Lower lobe of right lung (tissue), 2 donors: ENCODE results near the gene TES. TPM values are rescaled to one million over a fixed set of nuclear protein-coding genes. Genes with fewer than 3 reads are reported as not detected.

Experiments used
- ATAC-seq, 2 donors: fragments of 200-7000 bp; cut with Tn5 transposase; one replicate each; pipeline ENCODE4 v1.9.1; 2020 to 2022; ENCODE audit warnings: mild to moderate bottlenecking in 2 of 2, moderate library complexity in 2 of 2
- DNase-seq: peaks from one replicate; pipeline ENCODE4 v3.0.0-alpha.2; 2020
- H3K27ac ChIP-seq: fragments of 200-600 bp; one replicate; pipeline ENCODE4 v1.8.0; 2022
- H3K27me3 ChIP-seq: fragments of 200-600 bp; one replicate; pipeline ENCODE4 v1.8.0; 2022; ENCODE audit warnings: low read depth
- H3K36me3 ChIP-seq: fragments of 200-600 bp; one replicate; pipeline ENCODE4 v1.8.0; 2022; ENCODE audit warnings: mild to moderate bottlenecking
- H3K4me1 ChIP-seq: fragments of 200-600 bp; one replicate; pipeline ENCODE4 v1.8.0; 2022
- H3K4me3 ChIP-seq: fragments of 200-600 bp; one replicate; pipeline ENCODE4 v1.8.0; 2022; ENCODE audit warnings: mild to moderate bottlenecking
- H3K9me3 ChIP-seq: fragments of 200-600 bp; one replicate; pipeline ENCODE4 v1.8.0; 2022
- intact Hi-C: fragments of 100-400 bp; cut with DNase I; formaldehyde crosslinking; loops from one replicate; pipeline ENCODE4 v1.11.0; 2022
- total RNA-seq: library from RNA; stranded (reverse); fragmentation: NEBNext Ultra II Directional; extraction: Animal tissue kit (Norgen Biotek cat#: 25700); gene quantifications from one replicate; pipeline ENCODE4 v1.2.1, GENCODE V29; 2021
- TF ChIP-seq, protein P1 (sequence below): fragments of 200-600 bp; IDR thresholded peaks from one replicate; pipeline ENCODE4 v1.8.0; 2022; ENCODE audit warnings: antibody characterized with exemption, mild to moderate bottlenecking
- donor health status: DM: no; HTN: yes; CAD: no; lungs with severe emphysema.

Gene TES
- total RNA-seq, 1 donor from 2014 or later, result 74.5 TPM

DNA sequence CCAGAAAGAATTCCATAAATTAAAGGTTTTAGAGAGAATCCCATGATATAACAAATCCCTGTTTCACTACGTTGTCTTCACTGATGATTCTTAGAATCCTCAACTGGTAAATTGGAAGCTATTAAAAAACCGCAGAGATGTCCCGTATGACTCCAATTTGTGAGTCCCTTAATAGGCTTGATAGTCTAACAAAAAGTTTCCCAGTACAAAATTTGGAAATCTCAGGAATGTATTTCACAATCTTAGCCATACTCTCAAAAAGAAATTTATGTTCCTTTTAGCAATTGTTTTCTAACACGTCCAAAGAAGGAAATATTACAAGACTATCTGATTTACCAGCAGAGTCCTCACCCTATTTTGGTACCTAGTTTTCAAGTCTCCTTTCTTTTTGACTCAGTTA lies 2.5 kb downstream of the TES start:
- Histone ChIP-seq H3K36me3 (no peaks in the 10 kb centered on the region), H3K4me3 (peak overlapping the region; percentile 73), H3K4me1 (peaks cover 49% of the 10 kb centered on the region), H3K27me3 (no peaks in the 10 kb centered on the region), H3K9me3 (no peaks in the 10 kb centered on the region), H3K27ac (peak overlapping the region; percentile 97)
- ATAC-seq, result no peak
- no peak for DNase-seq
- intact Hi-C loops, result no loop called here
- TF ChIP-seq, protein P1, sequence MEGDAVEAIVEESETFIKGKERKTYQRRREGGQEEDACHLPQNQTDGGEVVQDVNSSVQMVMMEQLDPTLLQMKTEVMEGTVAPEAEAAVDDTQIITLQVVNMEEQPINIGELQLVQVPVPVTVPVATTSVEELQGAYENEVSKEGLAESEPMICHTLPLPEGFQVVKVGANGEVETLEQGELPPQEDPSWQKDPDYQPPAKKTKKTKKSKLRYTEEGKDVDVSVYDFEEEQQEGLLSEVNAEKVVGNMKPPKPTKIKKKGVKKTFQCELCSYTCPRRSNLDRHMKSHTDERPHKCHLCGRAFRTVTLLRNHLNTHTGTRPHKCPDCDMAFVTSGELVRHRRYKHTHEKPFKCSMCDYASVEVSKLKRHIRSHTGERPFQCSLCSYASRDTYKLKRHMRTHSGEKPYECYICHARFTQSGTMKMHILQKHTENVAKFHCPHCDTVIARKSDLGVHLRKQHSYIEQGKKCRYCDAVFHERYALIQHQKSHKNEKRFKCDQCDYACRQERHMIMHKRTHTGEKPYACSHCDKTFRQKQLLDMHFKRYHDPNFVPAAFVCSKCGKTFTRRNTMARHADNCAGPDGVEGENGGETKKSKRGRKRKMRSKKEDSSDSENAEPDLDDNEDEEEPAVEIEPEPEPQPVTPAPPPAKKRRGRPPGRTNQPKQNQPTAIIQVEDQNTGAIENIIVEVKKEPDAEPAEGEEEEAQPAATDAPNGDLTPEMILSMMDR, result no peak

DNA sequence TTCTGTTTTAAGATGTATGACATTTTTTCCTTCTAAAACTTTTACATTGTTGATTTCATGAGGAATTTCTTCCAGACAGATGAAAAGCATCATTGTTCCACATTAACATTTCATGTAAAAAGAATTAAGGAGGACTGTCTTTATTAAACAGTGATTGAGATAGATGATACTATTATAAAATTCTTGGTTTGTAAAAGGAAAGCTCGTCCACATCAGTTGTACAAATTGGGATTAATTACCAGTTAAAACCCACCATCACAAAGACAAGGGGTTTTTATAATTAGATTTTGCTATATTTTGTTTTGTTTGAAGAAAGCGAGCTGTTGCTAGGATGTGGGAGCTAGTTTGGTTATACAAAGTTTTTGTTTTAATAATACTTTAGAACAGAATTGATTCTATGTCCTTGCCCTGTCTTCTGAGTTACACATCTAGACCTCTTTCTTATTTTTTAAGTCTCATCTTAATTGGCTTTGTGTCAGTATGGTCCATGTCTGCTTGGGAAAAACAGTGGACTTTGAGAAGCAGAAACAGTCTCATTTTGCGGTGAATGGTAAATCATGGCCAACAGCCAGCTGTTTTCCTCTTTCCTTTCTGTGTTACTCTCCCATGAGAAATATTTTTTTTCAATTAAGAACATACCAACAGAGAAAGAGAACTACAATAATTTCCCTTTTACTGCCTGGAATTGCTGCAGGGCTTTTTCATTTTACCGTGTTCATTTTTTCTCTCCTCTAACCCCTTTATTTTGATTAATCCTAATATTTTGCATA lies 3.2 kb downstream of the TES start:
- Histone ChIP-seq H3K4me3 (no peak overlapping the region), H3K36me3 (no peaks in the 10 kb centered on the region), H3K27me3 (no peaks in the 10 kb centered on the region), H3K9me3 (no peaks in the 10 kb centered on the region), H3K4me1 (peaks cover 56% of the 10 kb centered on the region), H3K27ac (no peak overlapping the region)
- intact Hi-C loops, result no loop called here
- TF ChIP-seq, protein P1, result no peak
- DNase-seq (no peak), ATAC-seq (no peak)

- TF ChIP-seq, protein P1, result no peak
- H3K4me1 ChIP-seq, result peaks cover 63% of the 10 kb centered on the region
- H3K36me3 ChIP-seq, result no peaks in the 10 kb centered on the region
- H3K27ac ChIP-seq, result no peak overlapping the region
- intact Hi-C loops, result no loop called here
- H3K4me3 ChIP-seq, result no peak overlapping the region
- DNase-seq (no peak), ATAC-seq (no peak)
- H3K9me3 ChIP-seq, result no peaks in the 10 kb centered on the region
- no peaks in the 10 kb centered on the region for H3K27me3 ChIP-seq
Measured at GRCh38 chr7:116214921-116215320, 4.6 kb downstream of the TES start.

GRCh38 chr7:116215551-116215950 lies 5.2 kb downstream of the TES start:
- DNase-seq (no peak), ATAC-seq (no peak)
- Histone ChIP-seq H3K27ac (no peak overlapping the region), H3K36me3 (no peaks in the 10 kb centered on the region), H3K4me3 (no peak overlapping the region), H3K27me3 (no peaks in the 10 kb centered on the region), H3K4me1 (peaks cover 63% of the 10 kb centered on the region), H3K9me3 (no peaks in the 10 kb centered on the region)
- TF ChIP-seq, protein P1, result no peak
- intact Hi-C loops, result no loop called here

DNA sequence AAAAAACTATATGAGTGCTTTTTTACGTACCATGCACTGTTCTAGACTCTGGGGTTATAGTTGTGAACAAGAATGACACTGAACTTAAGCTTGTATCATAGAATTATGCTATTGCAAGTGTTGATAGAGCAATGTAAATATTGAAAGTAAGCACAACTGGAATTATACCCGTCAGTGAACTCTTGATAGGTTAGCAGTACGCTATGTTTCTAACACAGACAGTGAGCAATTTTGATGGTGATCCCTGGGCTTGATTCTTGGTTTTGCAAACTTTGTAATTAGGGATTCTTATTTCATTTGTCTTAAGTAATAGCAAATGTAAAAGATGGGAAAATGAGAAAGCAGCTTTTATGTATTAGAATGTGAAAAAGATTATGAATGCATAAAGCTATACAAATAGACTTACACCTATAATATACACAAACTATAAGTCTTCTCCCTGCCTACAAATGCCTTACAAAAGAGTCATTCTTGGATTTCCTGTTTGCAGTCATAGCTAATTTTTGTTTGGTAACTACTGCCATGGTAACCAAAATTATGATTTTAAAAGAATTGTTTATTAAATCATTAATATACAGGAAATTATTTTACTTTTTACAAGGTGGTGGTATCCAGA lies 6.7 kb downstream of the TES start:
- intact Hi-C loops, result no loop called here
- H3K27me3 ChIP-seq, result no peaks in the 10 kb centered on the region
- TF ChIP-seq, protein P1, result no peak
- no peak overlapping the region for H3K27ac ChIP-seq
- no peaks in the 10 kb centered on the region for H3K36me3 ChIP-seq
- no peak overlapping the region for H3K4me3 ChIP-seq
- DNase-seq, result no peak
- peaks cover 58% of the 10 kb centered on the region for H3K4me1 ChIP-seq
- H3K9me3 ChIP-seq, result no peaks in the 10 kb centered on the region
- no peak for ATAC-seq
